CD4-positive, alpha-beta T cell treated with Interferon gamma for 1 hour (primary cell): ENCODE data around the gene HCN1.

Experiments
- DNase-seq: peaks from one replicate; pipeline ENCODE4 v3.0.0-alpha.2; 2020

The HCN1 gene

GRCh38 chr5:45279109-45279508 is 417.1 kb downstream of the HCN1 start:
- DNase-seq = no peak

DNA sequence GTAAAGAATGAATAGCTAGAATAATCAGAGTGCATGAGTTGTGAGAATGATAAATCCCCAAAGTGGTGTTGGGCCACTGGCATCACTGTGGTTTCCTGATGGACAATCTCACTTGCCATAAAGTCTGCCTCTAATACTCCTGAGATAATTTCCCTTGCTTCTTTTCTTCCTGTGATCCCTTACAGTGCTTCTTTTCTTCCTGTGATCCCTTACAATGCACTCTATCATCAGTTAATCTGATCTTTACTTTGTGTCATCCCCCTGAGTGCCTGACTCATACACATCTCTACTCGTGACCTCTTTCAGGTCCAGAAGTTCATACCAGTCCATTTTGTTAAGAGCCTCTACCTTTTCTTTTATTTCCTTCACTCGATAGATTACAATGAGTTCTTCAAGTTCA is 418.3 kb downstream of the HCN1 start:
- no peak for DNase-seq

- no peak for DNase-seq
Observed at GRCh38 chr5:45274241-45274640, 421.9 kb downstream of the HCN1 start.

DNA sequence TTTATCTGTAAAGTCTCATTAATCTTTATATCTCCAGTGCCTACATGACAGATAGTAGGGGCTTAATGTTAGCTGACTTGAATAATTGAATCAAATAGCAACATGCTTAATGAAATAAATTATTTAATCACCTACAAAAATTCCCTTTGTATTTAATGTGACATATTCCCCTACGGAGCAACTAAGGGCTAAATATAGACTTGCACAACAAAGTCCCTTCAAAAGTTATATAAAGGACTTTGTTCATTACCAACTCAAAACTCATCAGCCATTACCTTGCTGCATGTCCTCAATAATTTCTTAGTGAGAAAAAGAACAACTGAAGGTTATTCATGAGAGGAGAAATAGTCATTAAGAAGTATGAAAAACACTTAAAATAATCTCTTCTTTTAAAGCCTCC is 424.6 kb downstream of the HCN1 start:
- no peak for DNase-seq

DNA sequence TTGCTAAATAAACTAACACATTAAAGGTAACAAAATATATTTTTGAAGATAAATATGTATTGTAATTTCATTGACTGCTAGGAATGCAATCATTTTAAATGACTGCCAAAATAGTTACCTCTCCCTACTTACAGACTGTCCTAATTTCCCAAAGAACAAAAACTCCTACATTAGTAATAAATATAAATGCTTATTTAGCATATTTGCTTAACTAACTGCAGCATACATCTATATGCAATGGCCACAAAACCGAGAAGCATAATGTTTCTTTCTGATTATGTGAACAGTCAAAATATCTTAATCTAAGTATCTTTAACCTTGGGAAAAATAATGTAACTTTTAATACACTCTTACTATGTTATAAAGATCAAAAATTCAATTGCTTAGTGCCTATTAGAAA is 431.7 kb downstream of the HCN1 start:
- DNase-seq = no peak

DNA sequence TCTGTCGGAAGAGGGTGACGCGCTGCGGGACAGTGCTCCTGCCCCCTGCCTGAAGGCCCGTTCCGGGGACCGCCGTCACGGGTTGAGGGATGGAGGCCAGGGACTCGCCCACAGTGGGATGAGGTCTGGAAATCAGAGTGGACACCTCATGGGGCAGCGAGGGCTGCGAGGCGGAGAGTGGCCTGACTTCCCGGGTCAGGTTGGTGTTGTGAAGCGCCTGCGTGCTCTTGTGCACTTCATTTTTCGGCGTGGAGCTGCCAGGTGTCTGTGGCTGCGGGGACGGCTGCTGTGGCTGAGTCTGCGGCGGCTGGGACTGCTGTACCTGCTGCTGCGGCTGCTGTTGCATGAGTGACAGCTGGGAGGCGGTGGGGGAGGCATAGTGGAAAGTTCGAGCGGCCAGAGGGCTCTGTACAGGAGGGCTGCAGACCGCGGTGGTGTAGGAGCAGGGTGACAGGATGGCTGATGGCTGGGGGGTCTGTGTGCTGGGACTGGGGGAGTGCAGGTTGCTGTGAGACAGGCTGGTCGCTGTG is 434.1 kb downstream of the HCN1 start:
- no peak for DNase-seq

GRCh38 chr5:45261125-45261524 is 435.1 kb downstream of the HCN1 start:
- DNase-seq = no peak

- no peak for DNase-seq
Observed at GRCh38 chr5:45260292-45260691, 435.9 kb downstream of the HCN1 start.

GRCh38 chr5:45252978-45253377 is 443.2 kb downstream of the HCN1 start:
- DNase-seq = no peak

DNA sequence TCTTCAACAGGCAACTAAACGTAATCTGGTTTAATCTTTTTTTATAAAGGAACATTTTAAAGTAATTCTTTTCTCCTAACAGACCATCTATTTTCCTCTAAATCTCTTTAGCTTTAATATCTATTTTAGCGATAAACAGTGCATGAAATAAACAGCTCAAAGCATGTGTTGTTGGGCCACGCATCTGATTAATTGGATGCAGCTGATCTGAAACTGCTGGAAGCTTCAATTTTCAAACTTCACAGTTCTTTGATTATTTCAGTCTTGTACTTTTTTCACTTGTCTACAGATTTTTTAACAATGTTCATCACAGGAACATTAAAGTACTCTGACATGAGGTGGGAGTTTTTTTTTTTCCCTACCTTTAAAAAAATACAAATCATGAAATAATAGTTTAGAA is 443.6 kb downstream of the HCN1 start:
- DNase-seq = no peak

- no peak for DNase-seq
Observed at GRCh38 chr5:45225571-45226031, 470.6 kb downstream of the HCN1 start.

DNA sequence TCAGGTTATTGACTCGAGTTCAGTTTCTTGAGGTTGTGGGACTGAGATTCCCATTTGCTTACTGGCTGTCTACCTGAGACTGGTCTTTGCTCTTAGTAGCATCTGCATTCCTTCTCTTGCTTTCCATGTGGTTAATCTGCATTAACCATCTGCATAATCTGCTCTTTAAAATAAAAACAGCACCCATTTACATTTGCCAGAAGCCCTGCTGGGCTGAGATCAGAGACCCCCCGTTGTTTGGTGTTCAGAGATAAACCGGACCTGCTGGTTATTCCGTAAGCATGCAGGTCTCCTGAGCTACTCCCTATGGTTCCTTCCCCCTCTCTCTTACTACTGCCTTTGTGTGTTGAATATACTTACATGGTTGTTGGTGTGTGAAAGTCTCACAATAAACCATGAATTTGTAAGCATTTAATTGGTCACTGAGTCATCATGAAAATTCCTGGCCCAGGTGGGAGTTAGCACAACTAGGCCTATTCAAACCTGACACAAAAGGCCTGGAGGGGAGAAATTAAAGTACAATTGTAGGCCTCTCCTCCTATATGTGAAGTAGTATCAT is 490.7 kb downstream of the HCN1 start:
- no peak for DNase-seq
